Measurements from ENCODE around the gene TAOK3.

TAOK3 gene

GRCh38 chr12:118344829-118345228 is 27.9 kb downstream of the TAOK3 start:
- no peak overlapping the region for H3K4me3 ChIP-seq (replicated peaks; ENCODE audit: low read depth, low read length)
- no peak for TF ChIP-seq CTCF (IDR thresholded peaks at IDR 0.05; ENCODE audit: low read depth, low read length, missing control alignments)
- DNase-seq (ENCODE audit: extremely low read depth, low read depth), result no peak

GRCh38 chr12:118342090-118342489 is 30.6 kb downstream of the TAOK3 start:
- no peak for DNase-seq (ENCODE audit: extremely low read depth, low read depth)
- TF ChIP-seq CTCF (IDR thresholded peaks at IDR 0.05; ENCODE audit: low read depth, low read length, missing control alignments), result no peak
- H3K4me3 ChIP-seq (replicated peaks; ENCODE audit: low read depth, low read length), result no peak overlapping the region

GRCh38 chr12:118337194-118337838 is 35.4 kb downstream of the TAOK3 start:
- DNase-seq (ENCODE audit: extremely low read depth, low read depth), result peak; percentile 60
- no peak overlapping the region for H3K4me3 ChIP-seq (replicated peaks; ENCODE audit: low read depth, low read length)
- TF ChIP-seq CTCF (IDR thresholded peaks at IDR 0.05; ENCODE audit: low read depth, low read length, missing control alignments), result no peak

GRCh38 chr12:118336123-118336522 is 36.6 kb downstream of the TAOK3 start:
- TF ChIP-seq CTCF (IDR thresholded peaks at IDR 0.05; ENCODE audit: low read depth, low read length, missing control alignments), result no peak
- DNase-seq (ENCODE audit: extremely low read depth, low read depth), result no peak
- no peak overlapping the region for H3K4me3 ChIP-seq (replicated peaks; ENCODE audit: low read depth, low read length)

DNA sequence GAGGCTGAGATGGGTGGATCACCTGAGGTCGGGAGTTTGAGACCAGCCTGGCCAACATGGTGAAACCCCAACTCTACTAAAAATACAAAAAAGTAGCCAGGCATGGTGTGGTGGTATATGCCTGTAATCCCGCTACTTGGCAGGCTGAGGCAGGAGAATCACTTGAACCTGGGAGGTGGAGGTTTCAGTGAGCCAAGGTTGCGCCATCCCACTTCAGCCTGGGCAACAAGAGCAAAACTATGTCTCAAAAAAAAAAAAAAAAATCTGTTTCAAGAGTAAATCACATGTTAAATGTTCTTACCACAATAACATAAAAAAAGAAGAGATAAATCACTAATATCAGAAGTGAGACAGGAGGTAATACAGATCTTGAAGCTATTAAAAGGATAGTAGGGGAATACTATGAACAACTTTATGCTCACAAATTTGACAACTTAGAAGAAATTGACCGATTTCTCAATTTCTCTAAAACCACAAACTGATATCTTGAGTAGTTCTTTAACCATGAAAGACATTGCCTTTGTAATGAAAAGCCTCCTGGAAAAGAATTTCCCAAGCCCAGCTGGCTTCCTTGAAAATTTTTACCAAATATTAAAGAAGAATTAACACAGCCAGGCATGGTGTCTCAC is 37.7 kb downstream of the TAOK3 start:
- DNase-seq (ENCODE audit: extremely low read depth, low read depth), result no peak
- TF ChIP-seq CTCF (IDR thresholded peaks at IDR 0.05; ENCODE audit: low read depth, low read length, missing control alignments), result no peak
- no peak overlapping the region for H3K4me3 ChIP-seq (replicated peaks; ENCODE audit: low read depth, low read length)

DNA sequence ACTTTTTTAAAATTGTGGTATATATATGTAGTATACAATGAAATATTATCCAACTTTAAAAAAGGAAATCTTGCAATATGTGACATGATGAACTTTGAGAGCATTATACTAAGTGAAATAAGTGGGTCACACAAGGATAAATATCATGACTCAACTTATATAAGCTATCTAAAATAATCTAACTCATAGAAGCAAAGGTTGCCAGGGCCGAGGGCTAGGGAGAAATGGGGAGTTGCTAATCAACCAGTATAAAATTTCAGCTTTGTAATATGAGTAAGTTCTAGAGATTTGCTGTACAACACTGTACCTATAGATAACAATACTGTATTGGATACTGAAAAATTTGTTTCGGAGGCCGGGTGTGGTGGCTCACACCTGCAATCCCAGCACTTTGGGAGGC is 38.5 kb downstream of the TAOK3 start:
- TF ChIP-seq CTCF (IDR thresholded peaks at IDR 0.05; ENCODE audit: low read depth, low read length, missing control alignments), result no peak
- no peak for DNase-seq (ENCODE audit: extremely low read depth, low read depth)
- H3K4me3 ChIP-seq (replicated peaks; ENCODE audit: low read depth, low read length), result no peak overlapping the region

Data from HFF-Myc (cell line).